ENCODE data around the gene LGI4.

The LGI4 gene

DNA sequence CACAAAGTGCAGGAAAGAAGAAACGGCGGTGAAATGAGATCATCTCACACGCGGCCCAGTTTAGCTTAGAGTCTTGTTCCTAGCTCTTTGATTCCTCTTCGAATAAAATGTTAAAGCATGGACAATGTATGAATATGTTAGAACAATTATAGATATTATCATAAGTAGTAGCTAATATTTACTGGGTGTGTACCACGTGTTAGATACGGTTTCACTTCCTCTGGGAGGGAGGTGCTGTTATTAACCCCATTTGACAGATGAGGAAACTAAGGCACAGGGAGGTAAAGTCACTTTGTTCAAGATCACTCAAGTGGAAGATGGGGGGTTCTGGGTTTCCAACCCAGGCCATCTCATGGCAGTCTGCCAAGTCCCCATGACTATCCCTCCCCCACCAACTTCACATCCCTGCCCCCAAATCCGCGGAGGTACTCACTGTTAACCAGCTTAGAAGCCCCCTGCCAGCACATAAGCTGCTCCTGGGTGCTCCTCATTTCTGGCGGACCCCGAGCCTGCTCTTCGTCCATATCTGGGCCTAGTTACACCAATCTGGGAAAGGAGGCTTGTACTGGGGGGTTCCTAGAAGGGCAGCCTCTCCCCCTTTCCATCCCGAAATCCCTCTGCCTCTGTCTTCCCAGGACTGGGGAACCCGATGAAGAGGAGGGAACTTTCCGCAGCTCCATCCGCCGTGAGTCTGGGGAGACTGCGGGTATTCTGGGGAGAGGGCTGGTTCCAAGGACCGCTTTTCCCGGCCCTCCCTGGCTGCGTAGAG is 7.2 kb upstream of the LGI4 start:
- Histone ChIP-seq H3K36me3 (ENCODE audit: control insufficient read depth in 1 of 2, insufficient read depth in 2 of 2, low read length in 2 of 2) (no peaks in the 10 kb centered on the region), H3K27me3 (ENCODE audit: control insufficient read depth in 1 of 2, insufficient read depth in 2 of 2, low read length in 2 of 2) (peaks cover 37 to 44% of the 10 kb centered on the region in 2 donors), H3K9ac (ENCODE audit: low read depth in 1 of 2, low read length in 2 of 2) (peak overlapping the region in 1 of 2 donors; percentile 12), H3K4me1 (ENCODE audit: control insufficient read depth in 1 of 2, insufficient read depth in 2 of 2, low read length in 2 of 2) (peaks cover 13 to 14% of the 10 kb centered on the region in 2 donors), H3K4me3 (ENCODE audit: low read depth in 1 of 2, low read length in 2 of 2) (peak overlapping the region; percentile 21), H3K27ac (ENCODE audit: low read depth, low read length) (no peak overlapping the region), H3K9me3 (ENCODE audit: control insufficient read depth in 1 of 2, low read length in 2 of 2) (no peaks in the 10 kb centered on the region)

DNA sequence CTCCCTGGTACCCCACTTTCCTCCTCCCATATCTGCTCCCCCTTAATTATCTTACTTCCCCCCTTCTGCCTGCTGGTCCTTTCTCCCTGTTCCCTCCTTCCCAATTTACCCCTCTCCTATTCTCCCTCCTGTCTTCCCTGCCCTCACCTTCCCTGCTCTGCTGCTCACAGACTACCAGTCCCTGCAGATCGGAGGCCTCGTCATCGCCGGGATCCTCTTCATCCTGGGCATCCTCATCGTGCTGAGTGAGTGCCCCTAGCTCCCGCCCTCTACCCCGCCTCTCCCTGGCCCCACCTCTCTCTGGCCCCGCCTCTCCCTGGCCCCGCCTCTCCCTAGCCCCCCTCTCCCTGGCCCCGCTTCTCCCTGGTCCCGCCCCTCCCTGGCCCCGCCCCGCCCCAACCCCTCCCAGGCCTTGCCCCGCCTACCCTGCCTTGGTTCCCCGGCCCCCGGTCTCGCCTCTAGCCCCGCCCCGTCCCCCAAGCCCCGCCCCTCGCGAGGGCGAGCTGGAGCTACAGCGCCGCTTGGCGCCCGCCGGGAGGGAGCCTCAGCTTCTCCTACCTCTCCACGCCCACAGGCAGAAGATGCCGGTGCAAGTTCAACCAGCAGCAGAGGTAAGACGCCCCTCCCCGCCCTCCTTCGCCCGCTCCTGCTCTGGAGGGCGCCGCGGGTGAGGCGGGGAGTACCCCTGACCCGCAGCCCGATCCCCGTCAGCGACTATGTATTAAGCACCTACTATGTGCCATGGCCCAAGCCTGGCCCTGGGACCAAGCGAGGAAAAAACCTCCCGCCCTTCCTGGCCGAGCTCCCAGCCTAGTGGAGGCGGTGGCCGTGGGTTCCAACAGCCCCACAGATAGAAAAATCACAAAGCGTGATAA is 6.3 kb upstream of the LGI4 start:
- H3K27ac ChIP-seq (ENCODE audit: low read depth, low read length) = no peak overlapping the region
- peak overlapping the region; percentile 21 for H3K4me3 ChIP-seq (ENCODE audit: low read depth in 1 of 2, low read length in 2 of 2)
- H3K36me3 ChIP-seq (ENCODE audit: control insufficient read depth in 1 of 2, insufficient read depth in 2 of 2, low read length in 2 of 2) = no peaks in the 10 kb centered on the region
- peak overlapping the region in 1 of 2 donors; percentile 44 for H3K9ac ChIP-seq (ENCODE audit: low read depth in 1 of 2, low read length in 2 of 2)
- H3K9me3 ChIP-seq (ENCODE audit: control insufficient read depth in 1 of 2, low read length in 2 of 2) = no peaks in the 10 kb centered on the region
- peaks cover 41 to 44% of the 10 kb centered on the region in 2 donors for H3K27me3 ChIP-seq (ENCODE audit: control insufficient read depth in 1 of 2, insufficient read depth in 2 of 2, low read length in 2 of 2)
- H3K4me1 ChIP-seq (ENCODE audit: control insufficient read depth in 1 of 2, insufficient read depth in 2 of 2, low read length in 2 of 2) = peaks cover 13 to 15% of the 10 kb centered on the region in 2 donors

DNA sequence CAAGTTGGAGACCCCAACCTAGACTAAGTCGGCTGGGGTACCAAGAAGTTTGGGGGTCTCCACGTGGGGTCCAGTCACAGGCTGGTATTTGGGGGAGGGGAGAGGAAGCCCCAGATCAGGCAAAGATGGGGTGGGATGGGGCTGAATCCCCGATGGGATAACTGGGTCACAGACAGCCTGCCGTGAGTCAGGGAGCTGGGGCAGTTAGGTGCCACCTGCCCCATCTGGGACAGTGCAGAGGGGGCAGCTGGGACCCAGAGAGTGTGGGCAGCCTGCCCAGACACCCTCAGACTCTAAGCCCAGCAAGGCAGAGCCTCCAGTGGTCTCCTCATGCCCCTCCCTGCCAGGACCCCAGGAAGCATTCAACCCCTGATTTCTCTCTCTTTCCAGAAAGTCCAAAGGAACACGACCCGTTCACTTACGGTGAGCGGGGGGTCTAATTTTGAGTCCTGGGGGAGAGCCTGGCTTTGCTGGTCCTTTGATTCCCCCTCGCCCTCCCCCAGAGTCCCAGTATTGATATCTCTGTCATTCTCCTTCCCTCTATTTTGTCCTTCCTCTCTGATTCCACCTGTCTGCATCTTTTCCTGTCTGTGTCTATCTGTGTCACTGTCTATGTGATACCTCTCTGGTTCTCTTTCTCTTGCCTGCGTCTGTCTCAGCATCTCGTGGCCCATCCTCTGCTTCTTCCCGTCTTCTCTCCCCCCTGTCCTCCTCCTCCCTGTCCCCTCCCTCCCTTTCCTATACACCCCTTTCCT is 5.5 kb upstream of the LGI4 start:
- H3K4me1 ChIP-seq (ENCODE audit: control insufficient read depth in 1 of 2, insufficient read depth in 2 of 2, low read length in 2 of 2) = peaks cover 13 to 15% of the 10 kb centered on the region in 2 donors
- H3K27ac ChIP-seq (ENCODE audit: low read depth, low read length) = no peak overlapping the region
- H3K36me3 ChIP-seq (ENCODE audit: control insufficient read depth in 1 of 2, insufficient read depth in 2 of 2, low read length in 2 of 2) = no peaks in the 10 kb centered on the region
- H3K27me3 ChIP-seq (ENCODE audit: control insufficient read depth in 1 of 2, insufficient read depth in 2 of 2, low read length in 2 of 2) = peaks cover 43 to 44% of the 10 kb centered on the region in 2 donors
- no peaks in the 10 kb centered on the region for H3K9me3 ChIP-seq (ENCODE audit: control insufficient read depth in 1 of 2, low read length in 2 of 2)
- peak overlapping the region in 1 of 2 donors; percentile 51 for H3K4me3 ChIP-seq (ENCODE audit: low read depth in 1 of 2, low read length in 2 of 2)
- peak overlapping the region in 1 of 2 donors; percentile 44 for H3K9ac ChIP-seq (ENCODE audit: low read depth in 1 of 2, low read length in 2 of 2)

DNA sequence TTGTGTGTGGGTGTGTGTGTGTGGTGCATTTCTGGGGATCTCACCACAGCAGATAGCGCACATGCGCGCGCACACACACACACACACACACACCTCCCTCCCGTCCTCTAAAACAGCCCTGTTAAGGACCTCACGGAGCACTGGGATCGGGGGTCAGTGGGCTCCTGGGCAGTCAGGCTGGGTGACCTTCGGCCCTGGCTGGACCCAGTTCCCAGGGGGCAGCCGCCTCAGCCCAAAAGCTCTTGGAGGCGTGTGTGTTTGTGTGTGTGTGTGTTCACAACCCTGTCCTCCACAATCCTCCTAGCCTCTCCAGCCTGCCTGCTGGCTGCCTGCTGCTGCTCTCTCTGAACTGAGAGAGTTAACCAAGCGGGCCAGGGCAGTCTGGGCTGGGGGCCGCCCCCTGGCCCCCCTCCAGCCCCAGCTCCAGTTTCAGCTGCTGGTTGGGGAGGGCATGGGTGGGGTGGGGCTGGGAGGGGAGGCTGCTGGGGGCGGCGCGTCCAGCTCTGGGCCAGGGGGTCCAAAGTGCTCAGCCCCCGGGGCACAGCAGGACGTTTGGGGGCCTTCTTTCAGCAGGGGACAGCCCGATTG is 3.5 kb upstream of the LGI4 start, which contains the start of gene FXYD1:
Gene FXYD1 (plus strand): TSS at position 520 of the 588 bp plus-strand sequence. CDS start 1,256 bp downstream, outside the sequence.
- peak within 1 kb of the TSS; percentile 36 to 51 for H3K4me3 ChIP-seq (ENCODE audit: low read depth in 1 of 2, low read length in 2 of 2)
- peak within 1 kb of the TSS; percentile 62 for H3K27ac ChIP-seq (ENCODE audit: low read depth, low read length)
- H3K36me3 ChIP-seq (ENCODE audit: control insufficient read depth in 1 of 2, insufficient read depth in 2 of 2, low read length in 2 of 2) = no peaks in the 10 kb centered on the region
- no peaks in the 10 kb centered on the region for H3K9me3 ChIP-seq (ENCODE audit: control insufficient read depth in 1 of 2, low read length in 2 of 2)
- H3K27me3 ChIP-seq (ENCODE audit: control insufficient read depth in 1 of 2, insufficient read depth in 2 of 2, low read length in 2 of 2) = peaks cover 29 to 38% of the 10 kb centered on the region in 2 donors
- peaks cover 13 to 15% of the 10 kb centered on the region in 2 donors for H3K4me1 ChIP-seq (ENCODE audit: control insufficient read depth in 1 of 2, insufficient read depth in 2 of 2, low read length in 2 of 2)
- H3K9ac ChIP-seq (ENCODE audit: low read depth in 1 of 2, low read length in 2 of 2) = peak within 1 kb of the TSS; percentile 20 to 25

DNA sequence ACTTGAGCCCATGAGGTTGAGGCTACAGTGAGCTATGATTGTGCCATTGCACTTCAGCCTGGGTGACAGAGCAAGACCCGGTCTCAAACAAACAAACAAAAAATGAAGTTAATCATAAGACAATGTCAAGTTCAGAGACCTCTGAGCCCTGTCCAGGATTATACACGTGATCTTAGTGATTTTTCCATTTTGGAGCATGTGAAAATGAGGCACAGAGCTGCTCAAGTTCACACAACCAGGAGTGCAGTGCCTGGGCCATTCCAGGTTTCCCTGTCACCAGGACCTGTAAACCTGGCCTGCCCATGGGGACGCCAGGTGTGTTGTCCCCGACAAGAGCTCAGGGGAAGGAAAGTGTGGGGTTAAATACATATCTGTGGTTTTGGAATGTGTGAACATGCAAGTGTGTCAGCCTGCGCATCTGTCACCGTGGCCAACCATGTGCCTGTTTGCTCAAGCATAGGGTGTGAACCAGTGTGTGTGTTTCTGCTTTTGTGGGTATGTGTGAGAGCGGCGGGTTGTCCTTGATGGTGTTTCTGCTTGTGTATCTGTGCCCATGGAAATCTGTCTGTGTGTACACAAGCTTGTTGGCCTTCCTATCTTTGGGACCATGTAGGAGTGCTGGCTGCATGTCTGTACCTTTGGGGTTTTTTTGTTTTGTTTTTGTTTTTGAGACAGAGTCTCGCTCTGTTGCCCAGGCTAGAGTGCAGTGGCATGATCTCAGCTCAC is 2.3 kb upstream of the LGI4 start:
- Histone ChIP-seq H3K9ac (ENCODE audit: low read depth in 1 of 2, low read length in 2 of 2) (no peak overlapping the region), H3K36me3 (ENCODE audit: control insufficient read depth in 1 of 2, insufficient read depth in 2 of 2, low read length in 2 of 2) (no peaks in the 10 kb centered on the region), H3K4me1 (ENCODE audit: control insufficient read depth in 1 of 2, insufficient read depth in 2 of 2, low read length in 2 of 2) (peaks cover 10 to 12% of the 10 kb centered on the region in 2 donors), H3K27me3 (ENCODE audit: control insufficient read depth in 1 of 2, insufficient read depth in 2 of 2, low read length in 2 of 2) (peaks cover 24 to 33% of the 10 kb centered on the region in 2 donors), H3K9me3 (ENCODE audit: control insufficient read depth in 1 of 2, low read length in 2 of 2) (no peaks in the 10 kb centered on the region), H3K4me3 (ENCODE audit: low read depth in 1 of 2, low read length in 2 of 2) (no peak overlapping the region), H3K27ac (ENCODE audit: low read depth, low read length) (no peak overlapping the region)

DNA sequence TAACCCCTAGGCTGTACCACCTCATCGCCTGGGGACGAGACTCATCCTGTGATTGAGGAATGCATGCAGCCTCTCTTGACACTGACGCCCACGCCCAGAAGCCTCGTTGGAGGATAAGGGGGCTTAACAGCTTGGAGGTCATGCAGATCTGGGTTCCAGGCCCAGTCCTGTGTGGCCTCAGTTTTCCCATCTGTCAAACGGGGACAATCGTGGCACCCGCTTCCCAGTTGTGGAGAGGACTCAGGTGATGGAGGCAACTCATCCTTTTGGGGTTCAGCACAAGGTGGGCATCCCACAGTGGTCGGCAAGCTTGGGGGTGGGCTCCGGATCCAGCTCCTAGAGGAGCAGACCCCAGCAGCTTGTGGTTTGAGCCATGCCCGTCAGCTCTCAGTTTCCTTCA is 1.4 kb upstream of the LGI4 start:
- no peak overlapping the region for H3K4me3 ChIP-seq (ENCODE audit: low read depth in 1 of 2, low read length in 2 of 2)
- no peak overlapping the region for H3K27ac ChIP-seq (ENCODE audit: low read depth, low read length)
- H3K9ac ChIP-seq (ENCODE audit: low read depth in 1 of 2, low read length in 2 of 2) = no peak overlapping the region
- H3K36me3 ChIP-seq (ENCODE audit: control insufficient read depth in 1 of 2, insufficient read depth in 2 of 2, low read length in 2 of 2) = no peaks in the 10 kb centered on the region
- peaks cover 3 to 4% of the 10 kb centered on the region in 2 donors for H3K4me1 ChIP-seq (ENCODE audit: control insufficient read depth in 1 of 2, insufficient read depth in 2 of 2, low read length in 2 of 2)
- peaks cover 20 to 31% of the 10 kb centered on the region in 2 donors for H3K27me3 ChIP-seq (ENCODE audit: control insufficient read depth in 1 of 2, insufficient read depth in 2 of 2, low read length in 2 of 2)
- no peaks in the 10 kb centered on the region for H3K9me3 ChIP-seq (ENCODE audit: control insufficient read depth in 1 of 2, low read length in 2 of 2)

DNA sequence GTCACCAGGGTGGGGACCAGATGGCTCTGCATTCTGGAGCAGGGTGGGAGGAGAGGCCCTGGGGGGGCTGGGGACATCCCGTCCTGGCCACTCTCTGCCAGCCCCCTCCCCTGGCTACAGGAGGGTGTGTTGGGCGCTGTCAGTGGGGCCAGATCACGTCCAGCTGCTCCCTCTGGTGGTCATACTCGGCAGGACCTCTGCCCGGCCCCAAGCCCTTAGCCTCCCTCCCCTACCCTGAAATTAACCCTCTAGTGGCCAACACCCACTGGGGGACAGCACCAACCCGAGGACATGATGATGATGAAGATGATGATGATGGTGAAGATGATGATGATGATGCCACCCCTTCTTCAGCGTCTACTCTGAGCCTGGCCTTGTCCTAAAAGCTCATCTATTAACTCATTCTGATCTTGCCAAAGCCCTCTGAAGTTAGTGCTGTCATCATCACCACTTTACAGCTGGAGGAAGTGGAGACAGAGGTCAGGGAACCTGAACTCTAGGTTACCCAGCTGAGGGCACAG is 590 bp upstream of the LGI4 start:
- Histone ChIP-seq H3K4me3 (ENCODE audit: low read depth in 1 of 2, low read length in 2 of 2) (no peak overlapping the region), H3K27me3 (ENCODE audit: control insufficient read depth in 1 of 2, insufficient read depth in 2 of 2, low read length in 2 of 2) (peaks cover 15 to 28% of the 10 kb centered on the region in 2 donors), H3K27ac (ENCODE audit: low read depth, low read length) (no peak overlapping the region), H3K36me3 (ENCODE audit: control insufficient read depth in 1 of 2, insufficient read depth in 2 of 2, low read length in 2 of 2) (no peaks in the 10 kb centered on the region), H3K4me1 (ENCODE audit: control insufficient read depth in 1 of 2, insufficient read depth in 2 of 2, low read length in 2 of 2) (peaks cover 0 to 3% of the 10 kb centered on the region in 2 donors), H3K9ac (ENCODE audit: low read depth in 1 of 2, low read length in 2 of 2) (no peak overlapping the region), H3K9me3 (ENCODE audit: control insufficient read depth in 1 of 2, low read length in 2 of 2) (no peaks in the 10 kb centered on the region)

DNA sequence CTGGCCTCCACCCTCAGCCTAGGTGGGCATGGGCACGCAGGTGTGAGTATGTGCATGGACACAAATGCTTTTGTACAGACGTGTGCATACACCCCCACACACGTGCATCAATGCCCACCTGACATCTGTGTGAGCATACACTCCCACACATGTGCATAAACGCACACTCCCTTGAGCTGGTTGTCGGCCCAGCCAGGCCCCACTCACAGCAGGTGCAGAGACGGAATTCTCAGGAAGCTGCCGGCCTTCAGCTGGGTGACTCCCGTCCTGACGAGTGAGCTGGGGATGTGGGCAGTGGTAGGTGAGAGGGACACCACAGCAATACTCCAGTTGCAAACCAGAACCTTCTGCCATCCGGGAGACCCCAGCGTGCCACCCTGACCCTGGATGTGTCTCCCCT is 1.0 kb downstream of the LGI4 start:
- Histone ChIP-seq H3K4me1 (ENCODE audit: control insufficient read depth in 1 of 2, insufficient read depth in 2 of 2, low read length in 2 of 2) (peaks cover 0 to 3% of the 10 kb centered on the region in 2 donors), H3K36me3 (ENCODE audit: control insufficient read depth in 1 of 2, insufficient read depth in 2 of 2, low read length in 2 of 2) (no peaks in the 10 kb centered on the region), H3K27ac (ENCODE audit: low read depth, low read length) (peak overlapping the region; percentile 48), H3K27me3 (ENCODE audit: control insufficient read depth in 1 of 2, insufficient read depth in 2 of 2, low read length in 2 of 2) (peaks cover 7 to 17% of the 10 kb centered on the region in 2 donors), H3K9ac (ENCODE audit: low read depth in 1 of 2, low read length in 2 of 2) (no peak overlapping the region), H3K4me3 (ENCODE audit: low read depth in 1 of 2, low read length in 2 of 2) (no peak overlapping the region), H3K9me3 (ENCODE audit: control insufficient read depth in 1 of 2, low read length in 2 of 2) (no peaks in the 10 kb centered on the region)

DNA sequence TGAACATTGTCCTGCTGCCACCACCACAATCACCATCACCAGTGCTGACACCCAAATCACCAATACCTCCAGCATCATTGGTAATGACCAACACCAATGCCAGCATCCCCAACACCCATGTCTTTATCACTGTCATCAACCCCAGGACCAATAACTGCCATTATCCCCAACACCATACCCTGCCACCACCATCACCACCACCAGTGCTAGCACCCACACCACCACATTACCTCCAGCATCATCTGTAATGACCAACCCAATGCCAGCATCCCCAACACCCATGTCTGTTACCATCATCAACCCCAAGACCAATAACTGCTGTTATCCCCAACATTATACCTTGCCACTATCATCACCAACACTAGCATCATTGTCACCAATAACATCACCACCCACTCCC is 2.6 kb downstream of the LGI4 start:
- peaks cover 0 to 8% of the 10 kb centered on the region in 2 donors for H3K27me3 ChIP-seq (ENCODE audit: control insufficient read depth in 1 of 2, insufficient read depth in 2 of 2, low read length in 2 of 2)
- no peak overlapping the region for H3K27ac ChIP-seq (ENCODE audit: low read depth, low read length)
- peaks cover 0 to 3% of the 10 kb centered on the region in 2 donors for H3K4me1 ChIP-seq (ENCODE audit: control insufficient read depth in 1 of 2, insufficient read depth in 2 of 2, low read length in 2 of 2)
- H3K4me3 ChIP-seq (ENCODE audit: low read depth in 1 of 2, low read length in 2 of 2) = no peak overlapping the region
- no peaks in the 10 kb centered on the region for H3K36me3 ChIP-seq (ENCODE audit: control insufficient read depth in 1 of 2, insufficient read depth in 2 of 2, low read length in 2 of 2)
- H3K9ac ChIP-seq (ENCODE audit: low read depth in 1 of 2, low read length in 2 of 2) = no peak overlapping the region
- no peaks in the 10 kb centered on the region for H3K9me3 ChIP-seq (ENCODE audit: control insufficient read depth in 1 of 2, low read length in 2 of 2)

Data from duodenal mucosa (tissue), 2 donors.